ENCODE data around the gene NT5DC3.
A peak's percentile ranks its signal among the peaks of the same experiment; 100 is the strongest.

NT5DC3 gene

GRCh38 chr12:103773109-103773910 lies 67.7 kb downstream of the NT5DC3 start:
- no peak for DNase-seq (ENCODE audit: low read depth in 1 of 2, low spot score in 1 of 2)
- TF ChIP-seq JUND (IDR thresholded peaks at IDR 0.05; ENCODE audit: low read depth) = no peak
- in situ Hi-C loops (cut with HindIII; ENCODE audit: low pct_unique_long_range_greater_than_20kb, low sequenced_read_pairs) = no loop called here

- no peak for DNase-seq (ENCODE audit: low read depth in 1 of 2, low spot score in 1 of 2)
- no peak for TF ChIP-seq JUND (IDR thresholded peaks at IDR 0.05; ENCODE audit: low read depth)
- in situ Hi-C loops (cut with HindIII; ENCODE audit: low pct_unique_long_range_greater_than_20kb, low sequenced_read_pairs) = no loop called here
Measured at GRCh38 chr12:103772367-103773108, 68.5 kb downstream of the NT5DC3 start.

- DNase-seq (ENCODE audit: low read depth in 1 of 2, low spot score in 1 of 2) = peak in 1 of 2 experiments; percentile 60
- in situ Hi-C loops (cut with HindIII; ENCODE audit: low pct_unique_long_range_greater_than_20kb, low sequenced_read_pairs) = no loop called here
- no peak for TF ChIP-seq JUND (IDR thresholded peaks at IDR 0.05; ENCODE audit: low read depth)
Measured at GRCh38 chr12:103771466-103771865, 69.6 kb downstream of the NT5DC3 start.

GRCh38 chr12:103769240-103769945 lies 71.6 kb downstream of the NT5DC3 start:
- DNase-seq (ENCODE audit: low read depth in 1 of 2, low spot score in 1 of 2) = no peak
- in situ Hi-C loops (cut with HindIII; ENCODE audit: low pct_unique_long_range_greater_than_20kb, low sequenced_read_pairs) = no loop called here
- TF ChIP-seq JUND (IDR thresholded peaks at IDR 0.05; ENCODE audit: low read depth) = no peak

GRCh38 chr12:103768467-103769123 lies 72.4 kb downstream of the NT5DC3 start:
- peak in 1 of 2 experiments; percentile 50 for DNase-seq (ENCODE audit: low read depth in 1 of 2, low spot score in 1 of 2)
- in situ Hi-C loops (cut with HindIII; ENCODE audit: low pct_unique_long_range_greater_than_20kb, low sequenced_read_pairs) = no loop called here
- no peak for TF ChIP-seq JUND (IDR thresholded peaks at IDR 0.05; ENCODE audit: low read depth)

- no peak for DNase-seq (ENCODE audit: low read depth in 1 of 2, low spot score in 1 of 2)
- TF ChIP-seq JUND (IDR thresholded peaks at IDR 0.05; ENCODE audit: low read depth) = no peak
- in situ Hi-C loops (cut with HindIII; ENCODE audit: low pct_unique_long_range_greater_than_20kb, low sequenced_read_pairs) = no loop called here
Measured at GRCh38 chr12:103766028-103766427, 75.0 kb downstream of the NT5DC3 start.

GRCh38 chr12:103765322-103765721 lies 75.7 kb downstream of the NT5DC3 start:
- in situ Hi-C loops (cut with HindIII; ENCODE audit: low pct_unique_long_range_greater_than_20kb, low sequenced_read_pairs) = no loop called here
- TF ChIP-seq JUND (IDR thresholded peaks at IDR 0.05; ENCODE audit: low read depth) = no peak
- DNase-seq (ENCODE audit: low read depth in 1 of 2, low spot score in 1 of 2) = no peak

- in situ Hi-C loops (cut with HindIII; ENCODE audit: low pct_unique_long_range_greater_than_20kb, low sequenced_read_pairs) = no loop called here
- no peak for DNase-seq (ENCODE audit: low read depth in 1 of 2, low spot score in 1 of 2)
- no peak for TF ChIP-seq JUND (IDR thresholded peaks at IDR 0.05; ENCODE audit: low read depth)
Measured at GRCh38 chr12:103762473-103762872, 78.6 kb downstream of the NT5DC3 start.

GRCh38 chr12:103758310-103759089 lies 82.5 kb downstream of the NT5DC3 start:
- TF ChIP-seq JUND (IDR thresholded peaks at IDR 0.05; ENCODE audit: low read depth) = no peak
- in situ Hi-C loops (cut with HindIII; ENCODE audit: low pct_unique_long_range_greater_than_20kb, low sequenced_read_pairs) = no loop called here
- no peak for DNase-seq (ENCODE audit: low read depth in 1 of 2, low spot score in 1 of 2)

GRCh38 chr12:103757248-103757647 lies 83.8 kb downstream of the NT5DC3 start:
- no peak for DNase-seq (ENCODE audit: low read depth in 1 of 2, low spot score in 1 of 2)
- in situ Hi-C loops (cut with HindIII; ENCODE audit: low pct_unique_long_range_greater_than_20kb, low sequenced_read_pairs) = no loop called here
- TF ChIP-seq JUND (IDR thresholded peaks at IDR 0.05; ENCODE audit: low read depth) = no peak

GRCh38 chr12:103756443-103756842 lies 84.6 kb downstream of the NT5DC3 start:
- no peak for DNase-seq (ENCODE audit: low read depth in 1 of 2, low spot score in 1 of 2)
- TF ChIP-seq JUND (IDR thresholded peaks at IDR 0.05; ENCODE audit: low read depth) = no peak
- in situ Hi-C loops (cut with HindIII; ENCODE audit: low pct_unique_long_range_greater_than_20kb, low sequenced_read_pairs) = no loop called here

GRCh38 chr12:103755425-103755824 lies 85.6 kb downstream of the NT5DC3 start:
- DNase-seq (ENCODE audit: low read depth in 1 of 2, low spot score in 1 of 2) = no peak
- TF ChIP-seq JUND (IDR thresholded peaks at IDR 0.05; ENCODE audit: low read depth) = no peak
- in situ Hi-C loops (cut with HindIII; ENCODE audit: low pct_unique_long_range_greater_than_20kb, low sequenced_read_pairs) = no loop called here

Measured in T47D (cell line).